Smooth muscle cell (in vitro differentiated cells): ENCODE measurements around the gene MED28. TPM values are rescaled to one million over a fixed set of nuclear protein-coding genes. Genes with fewer than 3 reads are reported as not detected.

Experiments used
- DNase-seq: peaks from one replicate; lab custom pipeline; 2025; ENCODE audit not compliant: unreplicated experiment; lab: John Stamatoyannopoulos, UW
- H2AFZ ChIP-seq: fragments of 200-600 bp; sonication (generic); 2 replicates; pipeline ENCODE4 v1.6.0; 2016; ENCODE audit warnings: antibody characterized with exemption, low read depth, mild to moderate bottlenecking
- H3F3A ChIP-seq: fragments of 200-600 bp; sonication (generic); 2 replicates; pipeline ENCODE4 v1.6.0; 2017; ENCODE audit warnings: antibody characterized with exemption, low read depth
- H3K27ac ChIP-seq: fragments of 200-600 bp; sonication (generic); 2 replicates; pipeline ENCODE4 v1.5.1; 2016; ENCODE audit warnings: low read depth, mild to moderate bottlenecking
- H3K27me3 ChIP-seq: fragments of 200-600 bp; sonication (generic); 2 replicates; pipeline ENCODE4 v1.6.1; 2016; ENCODE audit warnings: low read depth, mild to moderate bottlenecking
- H3K36me3 ChIP-seq: fragments of 200-600 bp; sonication (generic); 2 replicates; pipeline ENCODE4 v1.5.1; 2016; ENCODE audit warnings: low read depth
- H3K4me1 ChIP-seq: fragments of 200-600 bp; sonication (generic); 2 replicates; pipeline ENCODE4 v1.5.1; 2016; ENCODE audit warnings: low read depth
- H3K4me2 ChIP-seq: fragments of 200-600 bp; sonication (generic); 2 replicates; pipeline ENCODE4 v1.6.0; 2016; ENCODE audit warnings: mild to moderate bottlenecking
- H3K4me3 ChIP-seq: fragments of 200-600 bp; sonication (generic); 2 replicates; pipeline ENCODE4 v1.5.1; 2016; ENCODE audit warnings: mild to moderate bottlenecking
- H3K79me2 ChIP-seq: fragments of 200-600 bp; sonication (generic); 2 replicates; pipeline ENCODE4 v1.6.0; 2016; ENCODE audit warnings: low read depth, mild to moderate bottlenecking
- H3K9ac ChIP-seq: fragments of 200-600 bp; sonication (generic); 2 replicates; pipeline ENCODE4 v1.6.0; 2016; ENCODE audit warnings: low read depth
- H3K9me3 ChIP-seq: fragments of 200-600 bp; sonication (generic); replicated peaks from 2 replicates; pipeline ENCODE4 v1.5.1; 2016; ENCODE audit warnings: low read depth
- H4K20me1 ChIP-seq: fragments of 200-600 bp; sonication (generic); 2 replicates; pipeline ENCODE4 v1.6.0; 2016; ENCODE audit warnings: low read depth
- WGBS: methylation state at CpG from one replicate; pipeline ENCODE4 v1.1.7; 2016; ENCODE audit warnings: low lambda C conversion rate; 5-methylcytosine and 5-hydroxymethylcytosine counted together
- polyA plus RNA-seq: library from polyadenylated mRNA; unstranded; fragments of >200 nt; fragmentation: Nextera tagmentation; extraction: Ambion mirVana; gene quantifications from 2 replicates; pipeline ENCODE4 v1.2.1, GENCODE V29; 2016
- total RNA-seq: library from RNA; depleted of rRNA; stranded (reverse); fragments of >200 nt; gene quantifications from 2 replicates; pipeline ENCODE4 v1.2.3, GENCODE V29; 2014
- TF ChIP-seq, protein P1 (sequence below): fragments of 200-600 bp; sonication (generic); IDR thresholded peaks from 2 replicates; pipeline ENCODE4 v1.5.1; 2017; ENCODE audit warnings: borderline replicate concordance, mild to moderate bottlenecking, antibody characterized with exemption; ENCODE audit not compliant: insufficient read depth, poor library complexity, severe bottlenecking

The MED28 gene
- total and polyA plus RNA-seq, 2 experiments from 2014 or later = 10.9 to 39.5 TPM

- H3K36me3 ChIP-seq = peaks cover 6% of the 10 kb centered on the region
- H3F3A ChIP-seq = no peaks in the 10 kb centered on the region
- no peak overlapping the region for H3K4me2 ChIP-seq
- WGBS = 97% methylated on average over 9 of the region's 9 CpGs
- H3K4me3 ChIP-seq = no peak overlapping the region
- no peak overlapping the region for H2AFZ ChIP-seq
- no peaks in the 10 kb centered on the region for H3K9me3 ChIP-seq
- H3K4me1 ChIP-seq = no peaks in the 10 kb centered on the region
- peaks cover 37% of the 10 kb centered on the region for H4K20me1 ChIP-seq
- DNase-seq = no peak
- no peaks in the 10 kb centered on the region for H3K27me3 ChIP-seq
- no peak overlapping the region for H3K27ac ChIP-seq
- TF ChIP-seq, protein P1, sequence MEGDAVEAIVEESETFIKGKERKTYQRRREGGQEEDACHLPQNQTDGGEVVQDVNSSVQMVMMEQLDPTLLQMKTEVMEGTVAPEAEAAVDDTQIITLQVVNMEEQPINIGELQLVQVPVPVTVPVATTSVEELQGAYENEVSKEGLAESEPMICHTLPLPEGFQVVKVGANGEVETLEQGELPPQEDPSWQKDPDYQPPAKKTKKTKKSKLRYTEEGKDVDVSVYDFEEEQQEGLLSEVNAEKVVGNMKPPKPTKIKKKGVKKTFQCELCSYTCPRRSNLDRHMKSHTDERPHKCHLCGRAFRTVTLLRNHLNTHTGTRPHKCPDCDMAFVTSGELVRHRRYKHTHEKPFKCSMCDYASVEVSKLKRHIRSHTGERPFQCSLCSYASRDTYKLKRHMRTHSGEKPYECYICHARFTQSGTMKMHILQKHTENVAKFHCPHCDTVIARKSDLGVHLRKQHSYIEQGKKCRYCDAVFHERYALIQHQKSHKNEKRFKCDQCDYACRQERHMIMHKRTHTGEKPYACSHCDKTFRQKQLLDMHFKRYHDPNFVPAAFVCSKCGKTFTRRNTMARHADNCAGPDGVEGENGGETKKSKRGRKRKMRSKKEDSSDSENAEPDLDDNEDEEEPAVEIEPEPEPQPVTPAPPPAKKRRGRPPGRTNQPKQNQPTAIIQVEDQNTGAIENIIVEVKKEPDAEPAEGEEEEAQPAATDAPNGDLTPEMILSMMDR = no peak
- H3K79me2 ChIP-seq = no peaks in the 10 kb centered on the region
- no peak overlapping the region for H3K9ac ChIP-seq
Observed at GRCh38 chr4:17633600-17633999, 19.2 kb downstream of the MED28 start.

GRCh38 chr4:17635056-17635455, 20.6 kb downstream of the MED28 start:
- Histone ChIP-seq H4K20me1 (peaks cover 24% of the 10 kb centered on the region), H3K27me3 (no peaks in the 10 kb centered on the region), H3K4me3 (no peak overlapping the region), H3K27ac (no peak overlapping the region), H2AFZ (no peak overlapping the region), H3K36me3 (peaks cover 6% of the 10 kb centered on the region), H3F3A (no peaks in the 10 kb centered on the region), H3K9ac (no peak overlapping the region), H3K79me2 (no peaks in the 10 kb centered on the region), H3K4me1 (no peaks in the 10 kb centered on the region), H3K4me2 (no peak overlapping the region), H3K9me3 (no peaks in the 10 kb centered on the region)
- no peak for DNase-seq
- TF ChIP-seq, protein P1 = no peak
- 96% methylated on average over 4 of the region's 4 CpGs for whole genome bisulfite sequencing

GRCh38 chr4:17636341-17636695, 21.9 kb downstream of the MED28 start:
- Histone ChIP-seq H3K27me3 (no peaks in the 10 kb centered on the region), H3K4me3 (no peak overlapping the region), H3K36me3 (peaks cover 6% of the 10 kb centered on the region), H3K27ac (no peak overlapping the region), H3K9me3 (no peaks in the 10 kb centered on the region), H3K79me2 (no peaks in the 10 kb centered on the region), H3K4me1 (no peaks in the 10 kb centered on the region), H4K20me1 (peaks cover 11% of the 10 kb centered on the region), H3K9ac (no peak overlapping the region), H3F3A (no peaks in the 10 kb centered on the region), H2AFZ (no peak overlapping the region), H3K4me2 (no peak overlapping the region)
- TF ChIP-seq, protein P1 = no peak
- WGBS = 94% methylated on average over 17 of the region's 17 CpGs
- no peak for DNase-seq
